Right lobe of liver (tissue), 6 donors: ENCODE measurements around the gene HOXB7. TPM values are rescaled to one million over a fixed set of nuclear protein-coding genes. Genes with fewer than 3 reads are reported as not detected.

Source experiments
- ATAC-seq, 4 donors: fragments of 200-7000 bp; cut with Tn5 transposase; one replicate each; pipeline ENCODE4 v1.9.1; 2020; ENCODE audit warnings: mild to moderate bottlenecking in 4 of 4, moderate library complexity in 4 of 4
- DNase-seq, 3 donors: peaks; one replicate each; pipeline ENCODE4 v3.0.0-alpha.2; 2020
- H3K27ac ChIP-seq, 3 donors: fragments of 200-600 bp; one replicate each; pipeline ENCODE4 v1.8.0; 2022
- H3K27me3 ChIP-seq, 2 donors: fragments of 200-600 bp; one replicate each; pipeline ENCODE4 v1.8.0; 2022
- H3K36me3 ChIP-seq, 4 donors: fragments of 200-600 bp; sonication (generic) in 1 of 4; one replicate each; pipeline versions ENCODE4 v1.5.1 to v1.8.0; 2017 to 2022; ENCODE audit warnings: control low read depth in 1 of 4
- H3K4me1 ChIP-seq, 4 donors: fragments of 200-600 bp; sonication (generic) in 1 of 4; one replicate each; pipeline versions ENCODE4 v1.5.1 to v1.8.0; 2017 to 2022; ENCODE audit warnings: control low read depth in 1 of 4
- H3K4me3 ChIP-seq, 3 donors: fragments of 200-600 bp; one replicate each; pipeline ENCODE4 v1.8.0; 2022
- H3K9me3 ChIP-seq, 4 donors: fragments of 200-600 bp; sonication (generic) in 1 of 4; one replicate each; pipeline versions ENCODE4 v1.5.1 to v1.8.0; 2017 to 2022; ENCODE audit warnings: control low read depth in 1 of 4
- CTCF ChIP-seq, 4 donors: fragments of 200-600 bp in 3 of 4; fragments of 450-650 bp in 1 of 4; IDR thresholded peaks; one replicate each; pipeline versions ENCODE4 v1.5.1 to v1.8.0; 2016 to 2022; ENCODE audit warnings: antibody characterized with exemption in 4 of 4, mild to moderate bottlenecking in 2 of 4
- POLR2A ChIP-seq: fragments of 450-650 bp; IDR thresholded peaks from one replicate; pipeline ENCODE4 v1.6.1; 2017; ENCODE audit warnings: antibody characterized with exemption, mild to moderate bottlenecking
- WGBS: methylation state at CpG from one replicate; pipeline ENCODE4 v1.1.6; 2018; ENCODE audit warnings: low coverage, low lambda C conversion rate; ENCODE audit not compliant: insufficient coverage; ENCODE audit errors: missing lambda C conversion rate; 5-methylcytosine and 5-hydroxymethylcytosine counted together
- intact Hi-C, 2 donors: fragments of 100-400 bp; cut with DNase I; formaldehyde crosslinking; loops; one replicate each; pipeline versions ENCODE4 v1.11.2 to v1.14.1; 2022
- total RNA-seq, 6 experiments: library from RNA; depleted of rRNA in 2 of 6; stranded (reverse); fragments of >200 nt in 2 of 6; fragmentation: NEBNext Ultra II Directional in 3 of 6; extraction: Animal tissue kit (Norgen Biotek cat#: 25700) in 3 of 6; gene quantifications; one replicate each; pipeline versions ENCODE4 v1.1.0 to v1.2.4, GENCODE V29; 2016 to 2023
- donor health status: DM: no; HTN: yes; CAD: no.
- donor health status: DM: no; HTN: no; CAD: no.
- donor health status: DM: no; HTN: no; CAD: no.
- donor health status: DM: no; HTN: yes; CAD: no.
- donor health status: DM: no; HTN: yes; CAD: no.

The HOXB7 gene
- total RNA-seq, 6 experiments from 2014 or later = 0.16 to 0.79 (median 0.30) TPM; not detected in 2

- intact Hi-C loops = no loop called here
- peaks cover 0 to 47% of the 10 kb centered on the region in 2 donors for H3K27me3 ChIP-seq
- ATAC-seq = no peak
These were observed 12.1 kb downstream of the HOXB7 start for GRCh38 chr17:48598736-48599135.

GRCh38 chr17:48597778-48598631 lies 12.8 kb downstream of the HOXB7 start:
- Histone ChIP-seq H3K27ac (peak overlapping the region in 2 of 3 donors; percentile 46 to 53), H3K27me3 (peaks cover 0 to 45% of the 10 kb centered on the region in 2 donors), H3K4me1 (peaks cover 0 to 23% (median 0%) of the 10 kb centered on the region in 4 donors), H3K4me3 (peak overlapping the region; percentile 36 to 48 (median 36)), H3K36me3 (no peaks in the 10 kb centered on the region), H3K9me3 (no peaks in the 10 kb centered on the region)
- intact Hi-C loops = no loop called here
- TF ChIP-seq POLR2A (no peak), CTCF (IDR thresholded peaks at IDR 0.05) (no peak)
- ATAC-seq (peak; percentile 16 to 48 (median 42)), DNase-seq (no peak)
- 4% methylated on average over 23 of the region's 68 CpGs for WGBS

More at GRCh38 chr17:48598736-48599135, 12.1 kb downstream of the HOXB7 start:
- Histone ChIP-seq H3K4me3 (no peak overlapping the region), H3K27ac (no peak overlapping the region), H3K4me1 (peaks cover 0 to 23% (median 0%) of the 10 kb centered on the region in 4 donors), H3K36me3 (no peaks in the 10 kb centered on the region), H3K9me3 (no peaks in the 10 kb centered on the region)
- TF ChIP-seq CTCF (IDR thresholded peaks at IDR 0.05) (no peak), POLR2A (no peak)
- WGBS = 5% methylated on average over 4 of the region's 7 CpGs
- DNase-seq = no peak

- intact Hi-C loops = no loop called here
- no peak for TF ChIP-seq CTCF (IDR thresholded peaks at IDR 0.05)
- no peak for TF ChIP-seq POLR2A
These were observed 13.4 kb downstream of the HOXB7 start for GRCh38 chr17:48597528-48597777.

GRCh38 chr17:48596735-48597527 lies 13.9 kb downstream of the HOXB7 start:
- Histone ChIP-seq H3K36me3 (no peaks in the 10 kb centered on the region), H3K9me3 (no peaks in the 10 kb centered on the region), H3K27me3 (peaks cover 0 to 47% of the 10 kb centered on the region in 2 donors), H3K27ac (peak overlapping the region in 1 of 3 donors; percentile 46), H3K4me3 (peak overlapping the region; percentile 36 to 48 (median 36)), H3K4me1 (peaks cover 0 to 12% (median 0%) of the 10 kb centered on the region in 4 donors)
- TF ChIP-seq POLR2A (no peak), CTCF (IDR thresholded peaks at IDR 0.05) (no peak)
- WGBS = 4% methylated on average over 16 of the region's 26 CpGs
- intact Hi-C loops = no loop called here
- DNase-seq (no peak), ATAC-seq (peak in 1 of 4 donors; percentile 7)

More at GRCh38 chr17:48597528-48597777, 13.4 kb downstream of the HOXB7 start:
- ATAC-seq (no peak), DNase-seq (no peak)
- H3K9me3 ChIP-seq = no peaks in the 10 kb centered on the region
- peaks cover 0 to 17% (median 0%) of the 10 kb centered on the region in 4 donors for H3K4me1 ChIP-seq
- H3K27ac ChIP-seq = peak overlapping the region in 2 of 3 donors; percentile 46 to 53
- no peaks in the 10 kb centered on the region for H3K36me3 ChIP-seq
- WGBS = no CpG with 5 or more reads among the region's 16 CpGs
- peaks cover 0 to 48% of the 10 kb centered on the region in 2 donors for H3K27me3 ChIP-seq
- H3K4me3 ChIP-seq = peak overlapping the region; percentile 36 to 48 (median 36)
